GM23338 (cell line): ENCODE data around the gene DTHD1. TPM values are rescaled to one million over a fixed set of nuclear protein-coding genes. Genes with fewer than 3 reads are reported as not detected.

Source experiments
- ATAC-seq: fragments of 200-7000 bp; cut with Tn5 transposase; 3 replicates; pipeline ENCODE4 v1.9.1; 2020
- DNase-seq: peaks from one replicate; pipeline ENCODE4 v3.0.0-alpha.2; 2015; ENCODE audit warnings: low spot score
- H2AFZ ChIP-seq: fragments of 200-600 bp; sonication (generic); 2 replicates; pipeline ENCODE4 v1.8.0; 2016; ENCODE audit warnings: antibody characterized with exemption, mild to moderate bottlenecking, moderate library complexity
- H3F3A ChIP-seq: fragments of 200-600 bp; sonication (generic); replicated peaks from 2 replicates; pipeline ENCODE4 v1.8.0; 2017; ENCODE audit warnings: antibody characterized with exemption, mixed run types, low read depth
- H3K27ac ChIP-seq: fragments of 200-600 bp; sonication (generic); 2 replicates; pipeline ENCODE4 v1.6.1; 2016; ENCODE audit warnings: low read depth
- H3K27me3 ChIP-seq: fragments of 200-600 bp; sonication (generic); 2 replicates; pipeline ENCODE4 v1.8.0; 2016; ENCODE audit warnings: mild to moderate bottlenecking, mixed run types, moderate library complexity; ENCODE audit not compliant: insufficient read depth
- H3K36me3 ChIP-seq: fragments of 200-600 bp; sonication (generic); 2 replicates; pipeline ENCODE4 v1.8.0; 2016; ENCODE audit warnings: mild to moderate bottlenecking; ENCODE audit not compliant: insufficient read depth
- H3K4me1 ChIP-seq: fragments of 200-600 bp; sonication (generic); 2 replicates; pipeline ENCODE4 v1.8.0; 2016; ENCODE audit warnings: mild to moderate bottlenecking, moderate library complexity; ENCODE audit not compliant: insufficient read depth
- H3K4me2 ChIP-seq: fragments of 200-600 bp; sonication (generic); 2 replicates; pipeline ENCODE4 v1.7.1; 2017; ENCODE audit warnings: mixed run types
- H3K4me3 ChIP-seq: fragments of 200-600 bp; sonication (generic); 2 replicates; pipeline ENCODE4 v1.6.1; 2016; ENCODE audit warnings: mixed run types
- H3K79me2 ChIP-seq: fragments of 200-600 bp; sonication (generic); replicated peaks from 2 replicates; pipeline ENCODE4 v1.8.0; 2017; ENCODE audit warnings: mild to moderate bottlenecking; ENCODE audit not compliant: insufficient read depth
- H3K9me2 ChIP-seq: fragments of 200-600 bp; sonication (generic); 2 replicates; pipeline ENCODE4 v1.8.0; 2017; ENCODE audit not compliant: insufficient read depth
- H4K20me1 ChIP-seq: fragments of 200-600 bp; sonication (generic); replicated peaks from 2 replicates; pipeline ENCODE4 v1.8.0; 2017; ENCODE audit warnings: mild to moderate bottlenecking; ENCODE audit not compliant: insufficient read depth
- H3K27ac Mint-ChIP-seq: 2 replicates; pipeline ENCODE4 v1.8.0; 2020; ENCODE audit warnings: inconsistent platforms, mild to moderate bottlenecking, moderate library complexity, mixed read lengths
- H3K27me3 Mint-ChIP-seq: 3 replicates; pipeline ENCODE4 v1.8.0; 2022; ENCODE audit warnings: low read depth, mild to moderate bottlenecking, moderate library complexity, mixed read lengths, inconsistent platforms; ENCODE audit not compliant: insufficient read depth, poor library complexity
- H3K36me3 Mint-ChIP-seq: 3 replicates; pipeline ENCODE4 v1.8.0; 2021; ENCODE audit warnings: low read depth, mild to moderate bottlenecking, inconsistent platforms, moderate library complexity, mixed read lengths
- H3K4me1 Mint-ChIP-seq: 3 replicates; pipeline ENCODE4 v1.8.0; 2020; ENCODE audit warnings: mild to moderate bottlenecking, inconsistent platforms, mixed read lengths
- H3K4me3 Mint-ChIP-seq: 3 replicates; pipeline ENCODE4 v1.8.0; 2021; ENCODE audit warnings: moderate library complexity, mild to moderate bottlenecking, inconsistent platforms, mixed read lengths
- H3K9me3 Mint-ChIP-seq: 3 replicates; pipeline ENCODE4 v1.8.0; 2020; ENCODE audit warnings: moderate library complexity, mild to moderate bottlenecking, inconsistent platforms, mixed read lengths
- CREB1 ChIP-seq: fragments of 250-450 bp; sonication (Bioruptor Pico); IDR thresholded peaks from 2 replicates; pipeline ENCODE4 v1.5.0; 2020; ENCODE audit warnings: low read depth, mild to moderate bottlenecking, moderate library complexity
- EZH2 ChIP-seq: fragments of 200-600 bp; sonication (generic); IDR thresholded peaks from one replicate; pipeline ENCODE4 v1.8.0; 2017; ENCODE audit warnings: antibody characterized with exemption, mild to moderate bottlenecking, low read depth; ENCODE audit not compliant: unreplicated experiment
- EZH2phosphoT487 ChIP-seq: fragments of 200-600 bp; sonication (generic); IDR thresholded peaks from one replicate; pipeline ENCODE4 v1.8.1; 2018; ENCODE audit warnings: antibody characterized with exemption; ENCODE audit not compliant: unreplicated experiment
- JUNB ChIP-seq: IDR thresholded peaks from one replicate; pipeline ENCODE4 v1.6.1; 2016; ENCODE audit warnings: antibody characterized with exemption; ENCODE audit not compliant: unreplicated experiment
- NANOG ChIP-seq: IDR thresholded peaks from 2 replicates; pipeline ENCODE4 v1.6.1; 2016; ENCODE audit warnings: antibody characterized with exemption, borderline replicate concordance
- POLR2AphosphoS5 ChIP-seq: IDR thresholded peaks from 2 replicates; pipeline ENCODE4 v1.6.1; 2016; ENCODE audit warnings: antibody characterized with exemption, low read depth
- STAT1 ChIP-seq: IDR thresholded peaks from one replicate; pipeline ENCODE4 v1.6.1; 2016; ENCODE audit warnings: antibody characterized with exemption; ENCODE audit not compliant: unreplicated experiment
- ZNF114 ChIP-seq: fragments of 250-450 bp; sonication (Bioruptor Pico); IDR thresholded peaks from 2 replicates; pipeline ENCODE4 v1.5.0; 2020; ENCODE audit warnings: mild to moderate bottlenecking, moderate library complexity
- ZNF331 ChIP-seq: fragments of 250-450 bp; sonication (Bioruptor Pico); IDR thresholded peaks from 2 replicates; pipeline ENCODE4 v1.5.0; 2020; ENCODE audit warnings: low read depth, mild to moderate bottlenecking, moderate library complexity
- polyA plus RNA-seq: library from polyadenylated mRNA; unstranded; fragments of >200 nt; fragmentation: Nextera tagmentation; extraction: Ambion mirVana; gene quantifications from 2 replicates; pipeline ENCODE4 v1.2.1, GENCODE V29; 2016
- total RNA-seq: library from RNA; depleted of rRNA; stranded (reverse); fragments of >200 nt; shearing (Covaris generic); gene quantifications from 2 replicates; pipeline ENCODE4 v1.2.3, GENCODE V29; 2014
- TF ChIP-seq, protein P1 (sequence below): fragments of 250-450 bp; sonication (Bioruptor Pico); IDR thresholded peaks from 2 replicates; pipeline ENCODE4 v1.5.0; 2020; ENCODE audit warnings: mild to moderate bottlenecking, moderate library complexity
- TF ChIP-seq, protein P2 (sequence below), 2 experiments: fragments of 200-600 bp in 1 of 2; sonication (generic) in 1 of 2; conservative IDR thresholded peaks; 2 replicates each; pipeline versions ENCODE4 v1.5.1 to v1.6.1; 2016 to 2017; ENCODE audit warnings: antibody characterized with exemption in 2 of 2, low read depth in 2 of 2, mild to moderate bottlenecking in 2 of 2, moderate library complexity in 1 of 2
- TF ChIP-seq, protein P3 (sequence below): IDR thresholded peaks from 2 replicates; pipeline ENCODE4 v1.6.1; 2016; ENCODE audit warnings: antibody characterized with exemption
- TF ChIP-seq, protein P4 (sequence below): IDR thresholded peaks from one replicate; pipeline ENCODE4 v1.6.1; 2018; ENCODE audit warnings: antibody characterized with exemption; ENCODE audit not compliant: unreplicated experiment

Gene DTHD1
- total and polyA plus RNA-seq, 2 experiments from 2014 or later: not detected

DNA sequence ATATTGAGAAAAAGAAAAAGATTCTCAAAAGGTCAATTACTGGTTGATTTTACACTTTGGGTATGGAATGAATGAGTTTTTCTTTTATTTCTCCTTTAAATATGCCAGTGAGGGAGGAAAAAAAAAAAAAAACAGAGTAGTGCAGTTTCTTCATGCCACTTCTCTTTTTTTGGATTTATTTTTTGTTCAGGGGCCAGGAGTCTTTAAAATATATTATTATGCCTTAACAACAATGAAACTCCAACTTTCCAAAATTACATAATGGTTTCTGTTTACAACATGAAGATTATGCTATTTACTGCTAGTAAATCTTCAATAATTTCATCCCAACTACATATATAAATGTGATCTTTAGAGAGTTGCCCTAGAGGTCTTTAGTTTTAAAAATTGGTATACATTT lies 31.9 kb downstream of the DTHD1 start:
- Mint-ChIP-seq H3K27ac (no peak overlapping the region), H3K4me3 (no peak overlapping the region), H3K27me3 (no peaks in the 10 kb centered on the region), H3K4me1 (no peaks in the 10 kb centered on the region), H3K9me3 (no peaks in the 10 kb centered on the region), H3K36me3 (no peaks in the 10 kb centered on the region)
- no peak for TF ChIP-seq EZH2
- TF ChIP-seq POLR2AphosphoS5: no peak
- TF ChIP-seq, protein P1, sequence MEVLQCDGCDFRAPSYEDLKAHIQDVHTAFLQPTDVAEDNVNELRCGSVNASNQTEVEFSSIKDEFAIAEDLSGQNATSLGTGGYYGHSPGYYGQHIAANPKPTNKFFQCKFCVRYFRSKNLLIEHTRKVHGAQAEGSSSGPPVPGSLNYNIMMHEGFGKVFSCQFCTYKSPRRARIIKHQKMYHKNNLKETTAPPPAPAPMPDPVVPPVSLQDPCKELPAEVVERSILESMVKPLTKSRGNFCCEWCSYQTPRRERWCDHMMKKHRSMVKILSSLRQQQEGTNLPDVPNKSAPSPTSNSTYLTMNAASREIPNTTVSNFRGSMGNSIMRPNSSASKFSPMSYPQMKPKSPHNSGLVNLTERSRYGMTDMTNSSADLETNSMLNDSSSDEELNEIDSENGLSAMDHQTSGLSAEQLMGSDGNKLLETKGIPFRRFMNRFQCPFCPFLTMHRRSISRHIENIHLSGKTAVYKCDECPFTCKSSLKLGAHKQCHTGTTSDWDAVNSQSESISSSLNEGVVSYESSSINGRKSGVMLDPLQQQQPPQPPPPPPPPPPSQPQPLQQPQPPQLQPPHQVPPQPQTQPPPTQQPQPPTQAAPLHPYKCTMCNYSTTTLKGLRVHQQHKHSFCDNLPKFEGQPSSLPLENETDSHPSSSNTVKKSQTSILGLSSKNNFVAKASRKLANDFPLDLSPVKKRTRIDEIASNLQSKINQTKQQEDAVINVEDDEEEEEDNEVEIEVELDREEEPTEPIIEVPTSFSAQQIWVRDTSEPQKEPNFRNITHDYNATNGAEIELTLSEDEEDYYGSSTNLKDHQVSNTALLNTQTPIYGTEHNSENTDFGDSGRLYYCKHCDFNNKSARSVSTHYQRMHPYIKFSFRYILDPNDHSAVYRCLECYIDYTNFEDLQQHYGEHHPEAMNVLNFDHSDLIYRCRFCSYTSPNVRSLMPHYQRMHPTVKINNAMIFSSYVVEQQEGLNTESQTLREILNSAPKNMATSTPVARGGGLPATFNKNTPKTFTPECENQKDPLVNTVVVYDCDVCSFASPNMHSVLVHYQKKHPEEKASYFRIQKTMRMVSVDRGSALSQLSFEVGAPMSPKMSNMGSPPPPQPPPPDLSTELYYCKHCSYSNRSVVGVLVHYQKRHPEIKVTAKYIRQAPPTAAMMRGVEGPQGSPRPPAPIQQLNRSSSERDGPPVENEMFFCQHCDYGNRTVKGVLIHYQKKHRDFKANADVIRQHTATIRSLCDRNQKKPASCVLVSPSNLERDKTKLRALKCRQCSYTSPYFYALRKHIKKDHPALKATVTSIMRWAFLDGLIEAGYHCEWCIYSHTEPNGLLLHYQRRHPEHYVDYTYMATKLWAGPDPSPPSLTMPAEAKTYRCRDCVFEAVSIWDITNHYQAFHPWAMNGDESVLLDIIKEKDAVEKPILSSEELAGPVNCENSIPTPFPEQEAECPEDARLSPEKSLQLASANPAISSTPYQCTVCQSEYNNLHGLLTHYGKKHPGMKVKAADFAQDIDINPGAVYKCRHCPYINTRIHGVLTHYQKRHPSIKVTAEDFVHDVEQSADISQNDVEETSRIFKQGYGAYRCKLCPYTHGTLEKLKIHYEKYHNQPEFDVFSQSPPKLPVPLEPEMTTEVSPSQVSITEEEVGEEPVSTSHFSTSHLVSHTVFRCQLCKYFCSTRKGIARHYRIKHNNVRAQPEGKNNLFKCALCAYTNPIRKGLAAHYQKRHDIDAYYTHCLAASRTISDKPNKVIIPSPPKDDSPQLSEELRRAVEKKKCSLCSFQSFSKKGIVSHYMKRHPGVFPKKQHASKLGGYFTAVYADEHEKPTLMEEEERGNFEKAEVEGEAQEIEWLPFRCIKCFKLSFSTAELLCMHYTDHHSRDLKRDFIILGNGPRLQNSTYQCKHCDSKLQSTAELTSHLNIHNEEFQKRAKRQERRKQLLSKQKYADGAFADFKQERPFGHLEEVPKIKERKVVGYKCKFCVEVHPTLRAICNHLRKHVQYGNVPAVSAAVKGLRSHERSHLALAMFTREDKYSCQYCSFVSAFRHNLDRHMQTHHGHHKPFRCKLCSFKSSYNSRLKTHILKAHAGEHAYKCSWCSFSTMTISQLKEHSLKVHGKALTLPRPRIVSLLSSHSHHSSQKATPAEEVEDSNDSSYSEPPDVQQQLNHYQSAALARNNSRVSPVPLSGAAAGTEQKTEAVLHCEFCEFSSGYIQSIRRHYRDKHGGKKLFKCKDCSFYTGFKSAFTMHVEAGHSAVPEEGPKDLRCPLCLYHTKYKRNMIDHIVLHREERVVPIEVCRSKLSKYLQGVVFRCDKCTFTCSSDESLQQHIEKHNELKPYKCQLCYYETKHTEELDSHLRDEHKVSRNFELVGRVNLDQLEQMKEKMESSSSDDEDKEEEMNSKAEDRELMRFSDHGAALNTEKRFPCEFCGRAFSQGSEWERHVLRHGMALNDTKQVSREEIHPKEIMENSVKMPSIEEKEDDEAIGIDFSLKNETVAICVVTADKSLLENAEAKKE (CRISPR knock-in tag): no peak
- TF ChIP-seq JUNB: no peak
- TF ChIP-seq ZNF114 (CRISPR knock-in tag): no peak
- TF ChIP-seq NANOG: no peak
- TF ChIP-seq, protein P2, sequence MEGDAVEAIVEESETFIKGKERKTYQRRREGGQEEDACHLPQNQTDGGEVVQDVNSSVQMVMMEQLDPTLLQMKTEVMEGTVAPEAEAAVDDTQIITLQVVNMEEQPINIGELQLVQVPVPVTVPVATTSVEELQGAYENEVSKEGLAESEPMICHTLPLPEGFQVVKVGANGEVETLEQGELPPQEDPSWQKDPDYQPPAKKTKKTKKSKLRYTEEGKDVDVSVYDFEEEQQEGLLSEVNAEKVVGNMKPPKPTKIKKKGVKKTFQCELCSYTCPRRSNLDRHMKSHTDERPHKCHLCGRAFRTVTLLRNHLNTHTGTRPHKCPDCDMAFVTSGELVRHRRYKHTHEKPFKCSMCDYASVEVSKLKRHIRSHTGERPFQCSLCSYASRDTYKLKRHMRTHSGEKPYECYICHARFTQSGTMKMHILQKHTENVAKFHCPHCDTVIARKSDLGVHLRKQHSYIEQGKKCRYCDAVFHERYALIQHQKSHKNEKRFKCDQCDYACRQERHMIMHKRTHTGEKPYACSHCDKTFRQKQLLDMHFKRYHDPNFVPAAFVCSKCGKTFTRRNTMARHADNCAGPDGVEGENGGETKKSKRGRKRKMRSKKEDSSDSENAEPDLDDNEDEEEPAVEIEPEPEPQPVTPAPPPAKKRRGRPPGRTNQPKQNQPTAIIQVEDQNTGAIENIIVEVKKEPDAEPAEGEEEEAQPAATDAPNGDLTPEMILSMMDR (conservative IDR thresholded peaks at IDR 0.05; ENCODE audit: low read depth in 2 of 2): no peak
- TF ChIP-seq, protein P3, sequence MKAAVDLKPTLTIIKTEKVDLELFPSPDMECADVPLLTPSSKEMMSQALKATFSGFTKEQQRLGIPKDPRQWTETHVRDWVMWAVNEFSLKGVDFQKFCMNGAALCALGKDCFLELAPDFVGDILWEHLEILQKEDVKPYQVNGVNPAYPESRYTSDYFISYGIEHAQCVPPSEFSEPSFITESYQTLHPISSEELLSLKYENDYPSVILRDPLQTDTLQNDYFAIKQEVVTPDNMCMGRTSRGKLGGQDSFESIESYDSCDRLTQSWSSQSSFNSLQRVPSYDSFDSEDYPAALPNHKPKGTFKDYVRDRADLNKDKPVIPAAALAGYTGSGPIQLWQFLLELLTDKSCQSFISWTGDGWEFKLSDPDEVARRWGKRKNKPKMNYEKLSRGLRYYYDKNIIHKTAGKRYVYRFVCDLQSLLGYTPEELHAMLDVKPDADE: no peak
- TF ChIP-seq, protein P4, sequence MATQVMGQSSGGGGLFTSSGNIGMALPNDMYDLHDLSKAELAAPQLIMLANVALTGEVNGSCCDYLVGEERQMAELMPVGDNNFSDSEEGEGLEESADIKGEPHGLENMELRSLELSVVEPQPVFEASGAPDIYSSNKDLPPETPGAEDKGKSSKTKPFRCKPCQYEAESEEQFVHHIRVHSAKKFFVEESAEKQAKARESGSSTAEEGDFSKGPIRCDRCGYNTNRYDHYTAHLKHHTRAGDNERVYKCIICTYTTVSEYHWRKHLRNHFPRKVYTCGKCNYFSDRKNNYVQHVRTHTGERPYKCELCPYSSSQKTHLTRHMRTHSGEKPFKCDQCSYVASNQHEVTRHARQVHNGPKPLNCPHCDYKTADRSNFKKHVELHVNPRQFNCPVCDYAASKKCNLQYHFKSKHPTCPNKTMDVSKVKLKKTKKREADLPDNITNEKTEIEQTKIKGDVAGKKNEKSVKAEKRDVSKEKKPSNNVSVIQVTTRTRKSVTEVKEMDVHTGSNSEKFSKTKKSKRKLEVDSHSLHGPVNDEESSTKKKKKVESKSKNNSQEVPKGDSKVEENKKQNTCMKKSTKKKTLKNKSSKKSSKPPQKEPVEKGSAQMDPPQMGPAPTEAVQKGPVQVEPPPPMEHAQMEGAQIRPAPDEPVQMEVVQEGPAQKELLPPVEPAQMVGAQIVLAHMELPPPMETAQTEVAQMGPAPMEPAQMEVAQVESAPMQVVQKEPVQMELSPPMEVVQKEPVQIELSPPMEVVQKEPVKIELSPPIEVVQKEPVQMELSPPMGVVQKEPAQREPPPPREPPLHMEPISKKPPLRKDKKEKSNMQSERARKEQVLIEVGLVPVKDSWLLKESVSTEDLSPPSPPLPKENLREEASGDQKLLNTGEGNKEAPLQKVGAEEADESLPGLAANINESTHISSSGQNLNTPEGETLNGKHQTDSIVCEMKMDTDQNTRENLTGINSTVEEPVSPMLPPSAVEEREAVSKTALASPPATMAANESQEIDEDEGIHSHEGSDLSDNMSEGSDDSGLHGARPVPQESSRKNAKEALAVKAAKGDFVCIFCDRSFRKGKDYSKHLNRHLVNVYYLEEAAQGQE: no peak
- TF ChIP-seq ZNF331 (CRISPR knock-in tag): no peak
- no peak for TF ChIP-seq EZH2phosphoT487
- no peak for TF ChIP-seq STAT1
- TF ChIP-seq CREB1 (CRISPR knock-in tag): no peak
- H3K36me3 ChIP-seq: no peaks in the 10 kb centered on the region
- ATAC-seq: no peak
- no peaks in the 10 kb centered on the region for H4K20me1 ChIP-seq
- no peaks in the 10 kb centered on the region for H3K79me2 ChIP-seq
- H2AFZ ChIP-seq: no peak overlapping the region
- H3K9me2 ChIP-seq: no peaks in the 10 kb centered on the region
- no peak overlapping the region for H3K4me2 ChIP-seq
- no peak overlapping the region for H3K27ac ChIP-seq
- H3K4me1 ChIP-seq: no peaks in the 10 kb centered on the region
- H3K27me3 ChIP-seq: no peaks in the 10 kb centered on the region
- no peaks in the 10 kb centered on the region for H3F3A ChIP-seq
- DNase-seq: no peak
- no peak overlapping the region for H3K4me3 ChIP-seq
